PC-9 (cell line): ENCODE data around the gene USHBP1.

Experiments used
- CTCF ChIP-seq: fragments of 200-600 bp; sonication (generic); conservative IDR thresholded peaks from 2 replicates; pipeline ENCODE4 v1.6.1; 2017; ENCODE audit warnings: mixed run types, antibody characterized with exemption, mild to moderate bottlenecking, moderate library complexity
- EZH2 ChIP-seq: fragments of 200-600 bp; sonication (generic); IDR thresholded peaks from 2 replicates; pipeline ENCODE4 v1.8.0; 2017; ENCODE audit warnings: antibody characterized with exemption, low read depth

GRCh38 chr19:17259118-17259780 lies 5.3 kb downstream of the USHBP1 start:
- TF ChIP-seq CTCF (no peak), EZH2 (no peak)
